NT2/D1 (cell line): ENCODE results near the gene TRIM32.

ENCODE experiments used
- DNase-seq: peaks from one replicate; pipeline ENCODE4 v3.0.0-alpha.2; 2011; ENCODE audit warnings: low read depth, low spot score
- H3K27me3 ChIP-seq: 2 replicates; pipeline ENCODE4 v1.6.0; 2011; ENCODE audit warnings: mild to moderate bottlenecking; ENCODE audit not compliant: insufficient read length, insufficient read depth
- H3K36me3 ChIP-seq: 2 replicates; pipeline ENCODE4 v1.6.1; 2011; ENCODE audit warnings: mild to moderate bottlenecking, low read length, mixed read lengths; ENCODE audit not compliant: insufficient read depth, insufficient read length
- H3K4me1 ChIP-seq: 2 replicates; pipeline ENCODE4 v1.5.1; 2011; ENCODE audit not compliant: insufficient read depth, insufficient read length
- H3K4me3 ChIP-seq: 2 replicates; pipeline ENCODE4 v1.5.1; 2011; ENCODE audit warnings: low read depth; ENCODE audit not compliant: insufficient read length
- H3K9ac ChIP-seq: 2 replicates; pipeline ENCODE4 v1.6.0; 2011; ENCODE audit warnings: low read depth; ENCODE audit not compliant: insufficient read length
- H3K9me3 ChIP-seq: 2 replicates; pipeline ENCODE4 v1.5.1; 2011; ENCODE audit warnings: mild to moderate bottlenecking, low read length; ENCODE audit not compliant: insufficient read depth
- SUZ12 ChIP-seq: IDR thresholded peaks from 2 replicates; pipeline ENCODE4 v1.6.1; 2011; ENCODE audit not compliant: insufficient read length, insufficient read depth; ENCODE audit errors: extremely low read depth
- YY1 ChIP-seq: IDR thresholded peaks from 2 replicates; pipeline ENCODE4 v1.6.1; 2011; ENCODE audit not compliant: insufficient read length, insufficient read depth
- ZNF274 ChIP-seq: IDR thresholded peaks from 2 replicates; pipeline ENCODE4 v1.6.1; 2011; ENCODE audit warnings: mild to moderate bottlenecking, low read depth, low read length

TRIM32 gene

DNA sequence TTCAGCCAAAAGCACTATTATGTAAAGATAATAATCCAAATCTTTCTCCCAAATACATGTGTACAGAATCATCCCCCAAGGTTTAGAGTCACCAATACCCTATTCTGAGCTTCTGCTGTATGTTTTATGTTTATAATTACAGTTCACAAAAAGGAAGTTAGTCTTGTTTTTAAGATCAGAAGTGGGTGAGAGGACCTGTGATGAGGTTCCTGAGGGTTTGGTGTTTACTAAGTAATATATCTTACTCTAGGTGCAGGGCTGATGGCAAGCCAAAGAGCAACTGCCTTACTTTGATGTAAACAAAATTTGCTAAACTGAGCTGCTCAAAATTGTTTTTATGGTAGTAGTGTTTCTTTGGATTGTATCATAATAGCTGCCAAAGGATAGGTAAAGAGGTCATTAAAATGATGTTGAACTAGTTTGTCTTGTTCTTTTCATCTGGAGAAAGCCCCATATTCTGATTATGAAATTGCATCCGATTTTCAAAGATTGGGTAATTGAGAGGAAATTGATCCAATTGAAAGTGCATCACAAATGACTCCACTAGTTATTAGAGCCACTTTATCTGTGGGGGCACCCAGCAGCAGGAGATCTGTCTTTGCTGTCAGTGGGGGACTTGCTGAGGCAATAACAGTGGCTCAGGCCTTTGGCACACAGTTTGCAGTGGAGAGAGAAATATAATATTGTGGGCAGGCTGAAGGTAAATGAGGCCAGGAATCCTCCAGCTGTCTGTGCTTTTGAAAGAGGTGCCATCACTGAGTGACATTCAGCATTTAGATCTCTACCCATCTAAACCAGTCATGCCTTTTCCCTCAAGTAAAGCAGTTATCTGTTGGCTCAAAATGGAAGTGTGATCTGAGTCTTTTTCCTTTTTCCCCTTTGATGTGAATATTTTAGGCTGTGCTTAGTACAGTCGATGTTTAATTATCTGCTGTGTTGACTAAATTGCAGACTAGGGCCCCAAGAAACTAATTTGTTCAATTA is 14.1 kb downstream of the TRIM32 start:
- H3K4me3 ChIP-seq: no peak overlapping the region
- H3K4me1 ChIP-seq: no peaks in the 10 kb centered on the region
- peaks cover 46% of the 10 kb centered on the region for H3K36me3 ChIP-seq
- DNase-seq: no peak
- H3K9me3 ChIP-seq: no peaks in the 10 kb centered on the region
- no peaks in the 10 kb centered on the region for H3K27me3 ChIP-seq
- no peak overlapping the region for H3K9ac ChIP-seq
- TF ChIP-seq YY1 (no peak), ZNF274 (no peak), SUZ12 (no peak)

DNA sequence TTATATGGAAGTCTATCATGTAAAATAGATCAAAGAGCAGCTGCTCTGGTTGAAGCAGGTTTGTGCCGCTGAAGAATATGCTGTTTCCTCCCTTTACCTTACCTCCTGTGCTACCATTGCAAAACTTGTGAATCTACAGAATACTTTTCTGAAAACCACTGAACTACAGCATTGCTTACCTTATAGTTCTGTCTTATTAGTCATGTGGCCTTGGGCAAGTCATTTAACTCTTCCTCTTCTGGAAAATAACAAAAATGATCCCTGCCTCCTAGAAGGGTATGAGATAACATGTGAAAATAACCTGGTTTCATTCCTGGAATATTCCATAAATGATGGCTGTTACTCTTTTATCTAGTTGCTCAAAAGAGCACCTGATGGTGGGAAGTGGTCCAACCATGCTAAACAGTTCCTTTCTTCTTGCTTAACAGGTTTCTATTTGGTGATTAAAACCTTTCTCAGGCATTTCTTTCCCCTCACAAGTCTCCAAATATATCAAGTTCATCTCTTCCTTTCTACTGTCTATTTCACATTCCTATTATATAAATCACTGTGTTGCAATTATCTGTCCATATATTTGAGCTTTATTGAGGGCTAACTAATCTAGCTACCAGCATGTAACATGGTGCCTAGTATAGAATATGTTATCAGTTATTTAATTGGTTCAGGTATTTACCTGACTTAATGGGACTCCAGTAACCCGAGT is 15.0 kb downstream of the TRIM32 start:
- H3K4me1 ChIP-seq: no peaks in the 10 kb centered on the region
- no peak overlapping the region for H3K4me3 ChIP-seq
- TF ChIP-seq SUZ12 (no peak), ZNF274 (no peak), YY1 (no peak)
- peaks cover 46% of the 10 kb centered on the region for H3K36me3 ChIP-seq
- no peaks in the 10 kb centered on the region for H3K9me3 ChIP-seq
- H3K27me3 ChIP-seq: no peaks in the 10 kb centered on the region
- DNase-seq: no peak
- no peak overlapping the region for H3K9ac ChIP-seq

DNA sequence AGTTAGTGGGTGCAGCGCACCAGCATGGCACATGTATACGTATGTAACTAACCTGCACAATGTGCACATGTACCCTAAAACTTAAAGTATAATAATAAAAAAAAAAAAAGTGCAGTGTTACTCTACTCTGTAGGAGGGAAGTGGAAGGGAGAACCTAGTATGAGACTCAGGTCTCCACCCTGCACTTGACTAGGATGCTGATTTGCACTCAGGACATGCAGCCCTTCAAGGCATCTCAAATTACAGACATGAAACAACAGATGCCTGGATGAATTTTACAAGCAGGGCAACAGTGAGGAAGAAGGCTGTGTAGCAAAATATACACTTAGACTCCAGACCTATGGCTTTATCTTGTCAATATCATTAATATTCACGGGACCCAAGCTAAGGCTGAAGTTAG is 16.5 kb downstream of the TRIM32 start:
- H3K27me3 ChIP-seq: no peaks in the 10 kb centered on the region
- H3K4me1 ChIP-seq: no peaks in the 10 kb centered on the region
- H3K9ac ChIP-seq: no peak overlapping the region
- H3K4me3 ChIP-seq: no peak overlapping the region
- no peak for DNase-seq
- no peak for TF ChIP-seq ZNF274
- no peak for TF ChIP-seq SUZ12
- no peak for TF ChIP-seq YY1
- no peaks in the 10 kb centered on the region for H3K9me3 ChIP-seq
- peaks cover 35% of the 10 kb centered on the region for H3K36me3 ChIP-seq

DNA sequence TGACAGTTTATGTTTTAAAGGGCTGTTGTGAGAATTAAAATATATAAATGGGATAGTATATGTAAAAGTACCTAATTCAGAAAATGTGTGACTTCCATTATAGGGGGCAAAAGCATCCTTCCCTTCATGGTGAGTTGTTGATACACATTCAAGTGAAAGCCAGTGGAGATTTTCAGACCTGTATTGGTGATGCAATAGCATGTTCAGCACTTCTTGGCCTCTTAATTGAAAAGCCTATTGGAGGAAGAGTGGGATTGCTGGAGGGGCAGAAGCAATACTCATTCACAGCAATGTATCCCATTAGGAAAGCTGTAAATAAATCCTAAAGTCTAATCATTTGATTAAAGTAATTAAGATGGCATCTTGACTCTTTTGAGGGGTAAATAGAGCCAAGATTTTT is 17.4 kb downstream of the TRIM32 start:
- no peaks in the 10 kb centered on the region for H3K27me3 ChIP-seq
- no peak overlapping the region for H3K9ac ChIP-seq
- H3K9me3 ChIP-seq: no peaks in the 10 kb centered on the region
- TF ChIP-seq ZNF274 (no peak), SUZ12 (no peak), YY1 (no peak)
- H3K4me1 ChIP-seq: no peaks in the 10 kb centered on the region
- peaks cover 26% of the 10 kb centered on the region for H3K36me3 ChIP-seq
- no peak overlapping the region for H3K4me3 ChIP-seq
- no peak for DNase-seq

DNA sequence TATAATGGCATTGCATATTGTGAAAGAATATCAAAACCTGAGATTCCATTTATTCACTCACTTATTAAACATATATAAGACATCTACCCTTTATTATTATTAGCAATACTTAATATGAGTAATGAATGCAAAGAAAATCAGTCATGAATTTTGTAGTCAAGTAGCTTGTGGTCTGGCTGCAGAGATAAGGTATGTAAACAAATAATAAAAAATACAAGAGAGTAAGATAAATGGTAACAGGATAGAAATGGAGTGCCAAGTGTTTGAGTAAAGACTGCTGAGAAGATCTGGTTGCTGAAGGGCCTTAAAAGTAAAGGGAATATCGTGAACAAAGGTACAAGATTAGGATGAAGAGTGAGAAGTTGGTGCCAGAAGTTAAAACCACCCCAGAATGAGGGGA is 18.4 kb downstream of the TRIM32 start:
- H3K9me3 ChIP-seq: no peaks in the 10 kb centered on the region
- no peaks in the 10 kb centered on the region for H3K4me1 ChIP-seq
- no peak overlapping the region for H3K4me3 ChIP-seq
- H3K27me3 ChIP-seq: no peaks in the 10 kb centered on the region
- H3K36me3 ChIP-seq: peaks cover 16% of the 10 kb centered on the region
- H3K9ac ChIP-seq: no peak overlapping the region
- DNase-seq: no peak
- TF ChIP-seq SUZ12 (no peak), YY1 (no peak), ZNF274 (no peak)

DNA sequence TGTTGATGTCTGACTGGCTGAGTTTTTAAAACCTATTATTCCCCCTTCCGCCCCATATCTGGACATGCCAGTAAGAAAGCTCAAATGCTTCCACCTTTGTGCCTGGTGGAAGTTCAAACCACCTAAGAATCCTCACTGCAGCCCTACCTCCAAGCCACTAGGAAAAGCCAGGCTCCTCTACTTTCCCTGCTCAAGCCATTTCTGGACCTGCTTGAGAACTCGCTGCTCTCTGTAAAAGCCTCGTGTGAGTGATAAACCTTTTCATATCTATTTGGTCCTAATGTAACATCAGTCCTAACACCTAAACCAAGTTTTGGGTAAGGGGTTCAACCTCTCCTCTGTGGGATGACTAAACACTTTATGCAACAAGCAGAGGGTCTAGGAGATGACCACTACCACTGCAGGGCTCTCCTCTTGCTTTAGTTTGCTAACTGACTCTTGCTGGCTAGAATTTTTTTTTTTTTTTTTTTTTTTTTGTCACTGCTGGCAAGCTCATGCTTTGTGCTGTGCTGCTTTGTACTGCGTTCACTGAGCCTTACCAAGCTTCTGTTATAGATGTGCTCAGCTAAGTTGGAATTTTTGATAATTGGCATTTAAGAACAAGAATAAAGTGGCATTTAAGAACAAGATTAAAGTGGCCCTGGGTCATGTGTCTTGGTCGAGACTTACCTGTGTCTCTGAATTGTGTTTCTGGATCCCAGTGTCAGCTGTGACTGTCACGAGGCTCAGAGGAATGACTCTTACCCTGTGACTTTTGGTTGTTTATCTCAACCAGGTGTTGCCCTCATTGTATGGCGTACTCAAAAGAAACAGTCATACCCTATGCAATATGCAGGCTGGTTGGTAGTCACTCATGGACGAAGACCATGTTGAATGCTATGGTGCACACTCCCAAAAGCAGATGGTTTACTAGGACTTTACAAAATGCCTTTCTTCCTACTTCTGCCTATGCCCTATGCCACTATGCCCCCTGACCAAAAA is 19.5 kb downstream of the TRIM32 start:
- DNase-seq: no peak
- no peaks in the 10 kb centered on the region for H3K27me3 ChIP-seq

More for the DNA sequence above, 19.5 kb downstream of the TRIM32 start:
- no peaks in the 10 kb centered on the region for H3K9me3 ChIP-seq
- H3K9ac ChIP-seq: no peak overlapping the region
- H3K36me3 ChIP-seq: peaks cover 6% of the 10 kb centered on the region
- TF ChIP-seq YY1 (no peak), SUZ12 (no peak), ZNF274 (no peak)
- no peak overlapping the region for H3K4me3 ChIP-seq
- H3K4me1 ChIP-seq: no peaks in the 10 kb centered on the region
